Mesothelial cell of epicardium (in vitro differentiated cells): ENCODE measurements around the gene CES2. TPM values are rescaled to one million over a fixed set of nuclear protein-coding genes. Genes with fewer than 3 reads are reported as not detected.
"Not testable (repeated sequence)": the region's sequence is repeated elsewhere in the genome, so short reads cannot be mapped to it uniquely, and the experiment has no call there.

Experiments used
- DNase-seq, 2 experiments: peaks; one replicate each; pipeline ENCODE4 v3.0.0; 2021; ENCODE audit warnings: low spot score in 2 of 2; ENCODE audit not compliant: unreplicated experiment in 2 of 2
- H3K27ac Mint-ChIP-seq: 2 replicates; pipeline ENCODE4 v1.8.0; 2021; ENCODE audit warnings: mixed read lengths
- H3K27me3 Mint-ChIP-seq: 2 replicates; pipeline ENCODE4 v1.8.0; 2021; ENCODE audit warnings: low read depth, mixed read lengths
- H3K36me3 Mint-ChIP-seq: 2 replicates; pipeline ENCODE4 v1.8.0; 2021; ENCODE audit warnings: mixed read lengths
- H3K4me1 Mint-ChIP-seq: 2 replicates; pipeline ENCODE4 v1.8.0; 2021; ENCODE audit warnings: mixed read lengths
- H3K4me3 Mint-ChIP-seq: 2 replicates; pipeline ENCODE4 v1.8.0; 2021; ENCODE audit warnings: mild to moderate bottlenecking, moderate library complexity, mixed read lengths
- H3K9me3 Mint-ChIP-seq: 2 replicates; pipeline ENCODE4 v1.8.0; 2021; ENCODE audit warnings: mixed read lengths
- total RNA-seq: library from RNA; stranded (reverse); gene quantifications from 3 replicates; pipeline ENCODE4 v1.2.1, GENCODE V29; 2021
- TF ChIP-seq, protein P1 (sequence below): fragments of 200-600 bp; sonication (generic); IDR thresholded peaks from one replicate; pipeline ENCODE4 v1.5.0; 2021; ENCODE audit warnings: antibody characterized with exemption; ENCODE audit not compliant: unreplicated experiment

CES2 gene
- total RNA-seq, 1 donor from 2014 or later: 52.0 TPM

DNA sequence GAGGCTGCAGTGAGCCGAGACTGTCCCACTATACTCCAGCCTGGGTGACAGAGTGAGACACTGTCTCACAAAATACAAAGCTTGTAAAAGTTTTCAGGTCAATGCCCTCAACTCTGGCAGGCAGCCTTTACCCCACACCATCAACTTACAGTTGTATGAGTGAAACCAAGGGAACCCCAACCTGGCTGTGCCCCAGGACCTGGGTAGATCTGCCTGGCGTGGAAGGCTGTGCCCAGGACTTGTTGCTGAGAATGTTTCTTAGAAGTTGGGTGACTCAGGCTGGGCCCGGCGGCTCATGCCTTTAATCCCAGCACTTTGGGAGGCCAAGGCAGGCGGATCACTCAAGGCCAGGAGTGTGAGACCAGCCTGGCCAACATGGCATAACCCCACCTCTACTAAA is 33.5 kb downstream of the CES2 start:
- Mint-ChIP-seq H3K4me1 (no peaks in the 10 kb centered on the region), H3K36me3 (no peaks in the 10 kb centered on the region), H3K4me3 (no peak overlapping the region), H3K27ac (no peak overlapping the region), H3K27me3 (peaks cover 24% of the 10 kb centered on the region), H3K9me3 (no peaks in the 10 kb centered on the region)
- TF ChIP-seq, protein P1, sequence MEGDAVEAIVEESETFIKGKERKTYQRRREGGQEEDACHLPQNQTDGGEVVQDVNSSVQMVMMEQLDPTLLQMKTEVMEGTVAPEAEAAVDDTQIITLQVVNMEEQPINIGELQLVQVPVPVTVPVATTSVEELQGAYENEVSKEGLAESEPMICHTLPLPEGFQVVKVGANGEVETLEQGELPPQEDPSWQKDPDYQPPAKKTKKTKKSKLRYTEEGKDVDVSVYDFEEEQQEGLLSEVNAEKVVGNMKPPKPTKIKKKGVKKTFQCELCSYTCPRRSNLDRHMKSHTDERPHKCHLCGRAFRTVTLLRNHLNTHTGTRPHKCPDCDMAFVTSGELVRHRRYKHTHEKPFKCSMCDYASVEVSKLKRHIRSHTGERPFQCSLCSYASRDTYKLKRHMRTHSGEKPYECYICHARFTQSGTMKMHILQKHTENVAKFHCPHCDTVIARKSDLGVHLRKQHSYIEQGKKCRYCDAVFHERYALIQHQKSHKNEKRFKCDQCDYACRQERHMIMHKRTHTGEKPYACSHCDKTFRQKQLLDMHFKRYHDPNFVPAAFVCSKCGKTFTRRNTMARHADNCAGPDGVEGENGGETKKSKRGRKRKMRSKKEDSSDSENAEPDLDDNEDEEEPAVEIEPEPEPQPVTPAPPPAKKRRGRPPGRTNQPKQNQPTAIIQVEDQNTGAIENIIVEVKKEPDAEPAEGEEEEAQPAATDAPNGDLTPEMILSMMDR: no peak
- no peak for DNase-seq

DNA sequence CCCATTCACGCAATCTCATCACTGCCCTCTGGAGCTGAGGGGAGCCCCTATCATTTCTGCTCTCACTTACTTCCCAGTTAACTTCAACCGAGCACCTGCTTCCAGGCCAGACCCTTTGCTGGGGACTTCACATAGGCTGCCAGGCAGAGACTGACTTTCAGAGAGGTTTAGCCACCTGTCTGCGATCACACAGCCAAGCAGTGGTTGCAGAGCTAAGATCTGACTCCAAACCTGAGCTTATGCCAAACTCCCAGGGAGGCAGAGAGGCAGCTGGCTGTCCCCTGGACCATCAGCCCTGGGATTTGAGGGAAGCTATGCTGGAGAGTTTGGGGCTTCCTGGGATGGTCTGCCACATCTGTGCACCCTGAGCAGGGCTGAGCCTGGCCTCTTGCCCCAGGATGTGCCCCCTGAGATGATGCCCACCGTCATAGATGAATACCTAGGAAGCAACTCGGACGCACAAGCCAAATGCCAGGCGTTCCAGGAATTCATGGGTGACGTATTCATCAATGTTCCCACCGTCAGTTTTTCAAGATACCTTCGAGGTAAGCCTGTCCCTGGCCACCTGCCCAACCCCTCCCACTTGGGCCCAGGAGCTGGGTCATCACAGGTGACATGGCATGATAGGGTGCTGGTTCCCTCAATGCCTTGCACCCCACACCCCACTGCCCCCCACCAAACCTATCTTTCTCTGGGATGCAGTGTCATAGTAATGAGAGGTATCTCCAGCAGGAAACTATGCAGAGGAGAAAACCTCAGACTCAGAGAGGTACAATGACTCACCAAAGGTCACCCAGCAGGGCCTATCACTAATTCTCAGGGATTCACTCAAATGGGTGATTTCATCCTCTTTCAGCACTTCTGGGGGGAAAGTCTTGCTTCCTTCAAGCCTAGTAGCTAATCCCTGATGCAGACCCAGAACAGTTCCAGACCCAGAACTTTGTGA is 35.7 kb downstream of the CES2 start:
- no peaks in the 10 kb centered on the region for H3K4me1 Mint-ChIP-seq
- no peaks in the 10 kb centered on the region for H3K9me3 Mint-ChIP-seq
- H3K27me3 Mint-ChIP-seq: peaks cover 12% of the 10 kb centered on the region
- no peak overlapping the region for H3K4me3 Mint-ChIP-seq
- H3K27ac Mint-ChIP-seq: no peak overlapping the region
- TF ChIP-seq, protein P1: no peak
- DNase-seq: no peak
- no peaks in the 10 kb centered on the region for H3K36me3 Mint-ChIP-seq

DNA sequence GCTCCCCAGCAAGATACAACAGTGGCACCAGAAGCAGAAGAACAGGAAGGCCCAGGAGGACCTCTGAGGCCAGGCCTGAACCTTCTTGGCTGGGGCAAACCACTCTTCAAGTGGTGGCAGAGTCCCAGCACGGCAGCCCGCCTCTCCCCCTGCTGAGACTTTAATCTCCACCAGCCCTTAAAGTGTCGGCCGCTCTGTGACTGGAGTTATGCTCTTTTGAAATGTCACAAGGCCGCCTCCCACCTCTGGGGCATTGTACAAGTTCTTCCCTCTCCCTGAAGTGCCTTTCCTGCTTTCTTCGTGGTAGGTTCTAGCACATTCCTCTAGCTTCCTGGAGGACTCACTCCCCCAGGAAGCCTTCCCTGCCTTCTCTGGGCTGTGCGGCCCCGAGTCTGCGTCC is 37.7 kb downstream of the CES2 start:
- TF ChIP-seq, protein P1: no peak
- no peaks in the 10 kb centered on the region for H3K36me3 Mint-ChIP-seq
- DNase-seq: no peak
- no peaks in the 10 kb centered on the region for H3K9me3 Mint-ChIP-seq
- no peaks in the 10 kb centered on the region for H3K4me1 Mint-ChIP-seq
- no peak overlapping the region for H3K27ac Mint-ChIP-seq
- no peak overlapping the region for H3K4me3 Mint-ChIP-seq
- peaks cover 5% of the 10 kb centered on the region for H3K27me3 Mint-ChIP-seq

DNA sequence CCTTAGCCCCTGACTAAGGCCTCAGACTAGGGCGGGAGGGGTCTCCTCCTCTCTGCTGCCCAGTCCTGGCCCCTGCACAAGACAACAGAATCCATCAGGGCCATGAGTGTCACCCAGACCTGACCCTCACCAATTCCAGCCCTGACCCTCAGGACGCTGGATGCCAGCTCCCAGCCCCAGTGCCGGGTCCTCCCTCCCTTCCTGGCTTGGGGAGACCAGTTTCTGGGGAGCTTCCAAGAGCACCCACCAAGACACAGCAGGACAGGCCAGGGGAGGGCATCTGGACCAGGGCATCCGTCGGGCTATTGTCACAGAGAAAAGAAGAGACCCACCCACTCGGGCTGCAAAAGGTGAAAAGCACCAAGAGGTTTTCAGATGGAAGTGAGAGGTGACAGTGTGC is 38.4 kb downstream of the CES2 start:
- TF ChIP-seq, protein P1: no peak
- no peak overlapping the region for H3K4me3 Mint-ChIP-seq
- H3K36me3 Mint-ChIP-seq: no peaks in the 10 kb centered on the region
- no peak overlapping the region for H3K27ac Mint-ChIP-seq
- H3K9me3 Mint-ChIP-seq: no peaks in the 10 kb centered on the region
- no peaks in the 10 kb centered on the region for H3K4me1 Mint-ChIP-seq
- H3K27me3 Mint-ChIP-seq: peaks cover 5% of the 10 kb centered on the region
- DNase-seq: no peak

DNA sequence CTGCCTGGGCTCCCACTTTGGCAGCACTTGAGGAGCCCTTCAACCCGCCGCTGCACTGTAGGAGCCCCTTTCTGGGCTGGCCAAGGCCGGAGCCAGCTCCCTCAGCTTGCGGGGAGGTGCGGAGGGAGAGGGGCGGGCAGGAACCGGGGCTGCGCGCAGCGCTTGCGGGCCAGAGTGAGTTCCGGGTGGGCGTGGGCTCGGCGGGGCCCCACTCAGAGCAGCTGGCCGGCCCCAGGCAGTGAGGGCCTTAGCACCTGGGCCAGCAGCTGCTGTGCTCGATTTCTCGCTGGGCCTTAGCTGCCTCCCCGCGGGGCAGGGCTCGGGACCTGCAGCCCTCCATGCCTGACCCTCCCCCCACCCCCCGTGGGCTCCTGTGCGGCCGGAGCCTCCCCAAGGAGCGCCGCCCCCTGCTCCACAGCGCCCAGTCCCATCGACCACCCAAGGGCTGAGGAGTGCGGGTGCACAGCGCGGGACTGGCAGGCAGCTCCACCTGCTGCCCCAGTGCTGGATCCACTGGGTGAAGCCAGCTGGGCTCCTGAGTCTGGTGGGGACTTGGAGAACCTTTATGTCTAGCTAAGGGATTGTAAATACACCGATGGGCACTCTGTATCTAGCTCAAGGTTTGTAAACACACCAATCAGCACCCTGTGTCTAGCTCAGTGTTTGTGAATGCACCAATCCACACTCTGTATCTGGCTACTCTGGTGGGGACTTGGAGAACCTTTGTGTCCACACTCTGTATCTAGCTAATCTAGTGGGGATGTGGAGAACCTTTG is 39.0 kb downstream of the CES2 start:
- not testable (repeated sequence) for H3K27ac Mint-ChIP-seq, H3K9me3 Mint-ChIP-seq, H3K4me1 Mint-ChIP-seq, H3K36me3 Mint-ChIP-seq, H3K4me3 Mint-ChIP-seq, H3K27me3 Mint-ChIP-seq, DNase-seq

DNA sequence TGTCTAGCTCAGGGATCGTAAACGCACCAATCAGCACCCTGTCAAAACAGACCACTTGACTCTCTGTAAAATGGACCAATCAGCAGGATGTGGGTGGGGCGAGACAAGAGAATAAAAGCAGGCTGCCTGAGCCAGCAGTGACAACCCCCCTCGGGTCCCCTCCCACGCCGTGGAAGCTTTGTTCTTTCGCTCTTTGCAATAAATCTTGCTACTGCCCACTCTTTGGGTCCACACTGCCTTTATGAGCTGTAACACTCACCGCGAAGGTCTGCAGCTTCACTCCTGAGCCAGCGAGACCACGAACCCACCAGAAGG is 39.6 kb downstream of the CES2 start:
- DNase-seq, H3K27me3 Mint-ChIP-seq, H3K36me3 Mint-ChIP-seq, H3K4me3 Mint-ChIP-seq, H3K9me3 Mint-ChIP-seq, H3K27ac Mint-ChIP-seq, H3K4me1 Mint-ChIP-seq: not testable (repeated sequence)
